Skeletal muscle cell (primary cell): ENCODE data around the gene WNK1.
"Not testable (repeated sequence)": the region's sequence is repeated elsewhere in the genome, so short reads cannot be mapped to it uniquely, and the experiment has no call there.

ENCODE experiments used
- DNase-seq: peaks from one replicate; pipeline ENCODE4 v3.0.0-alpha.2; 2010; ENCODE audit warnings: low read depth
- H3K4me3 ChIP-seq: 2 replicates; pipeline ENCODE4 v1.5.1; 2011; ENCODE audit warnings: low read depth, mild to moderate bottlenecking, control low read depth, low read length, moderate library complexity

WNK1 gene

GRCh38 chr12:807041-807735 is 54.8 kb downstream of the WNK1 start:
- H3K4me3 ChIP-seq = no peak overlapping the region
- DNase-seq = no peak

- H3K4me3 ChIP-seq = no peak overlapping the region
- DNase-seq = no peak
These were observed 57.7 kb downstream of the WNK1 start for GRCh38 chr12:810116-810515.

GRCh38 chr12:810671-811415 is 58.5 kb downstream of the WNK1 start:
- no peak overlapping the region for H3K4me3 ChIP-seq
- DNase-seq = no peak

GRCh38 chr12:812950-813349 is 60.6 kb downstream of the WNK1 start:
- no peak overlapping the region for H3K4me3 ChIP-seq

GRCh38 chr12:817456-817855 is 65.1 kb downstream of the WNK1 start:
- H3K4me3 ChIP-seq, DNase-seq: not testable (repeated sequence)

More at GRCh38 chr12:812950-813349, 60.6 kb downstream of the WNK1 start:
- no peak for DNase-seq

GRCh38 chr12:817941-818600 is 65.7 kb downstream of the WNK1 start:
- H3K4me3 ChIP-seq = no peak overlapping the region
- no peak for DNase-seq

- H3K4me3 ChIP-seq = no peak overlapping the region
- no peak for DNase-seq
These were observed 66.4 kb downstream of the WNK1 start for GRCh38 chr12:818733-819132.

GRCh38 chr12:820336-820735 is 68.0 kb downstream of the WNK1 start:
- H3K4me3 ChIP-seq = no peak overlapping the region
- DNase-seq = no peak

- no peak for DNase-seq
These were observed 70.8 kb downstream of the WNK1 start for GRCh38 chr12:823028-823698.

GRCh38 chr12:826331-826730 is 74.0 kb downstream of the WNK1 start:
- no peak for DNase-seq
- no peak overlapping the region for H3K4me3 ChIP-seq

More at GRCh38 chr12:823028-823698, 70.8 kb downstream of the WNK1 start:
- no peak overlapping the region for H3K4me3 ChIP-seq

- H3K4me3 ChIP-seq = no peak overlapping the region
- no peak for DNase-seq
These were observed 76.5 kb downstream of the WNK1 start for GRCh38 chr12:828726-829395.

- DNase-seq = no peak
- H3K4me3 ChIP-seq = no peak overlapping the region
These were observed 77.9 kb downstream of the WNK1 start for GRCh38 chr12:830111-830867.

GRCh38 chr12:835754-836518 is 83.6 kb downstream of the WNK1 start:
- no peak for DNase-seq
- H3K4me3 ChIP-seq = no peak overlapping the region

GRCh38 chr12:836952-837351 is 84.6 kb downstream of the WNK1 start:
- no peak for DNase-seq
- H3K4me3 ChIP-seq = no peak overlapping the region

- no peak overlapping the region for H3K4me3 ChIP-seq
These were observed 85.2 kb downstream of the WNK1 start for GRCh38 chr12:837548-837947.

GRCh38 chr12:843609-844008 is 91.2 kb downstream of the WNK1 start:
- DNase-seq = peak; percentile 17
- H3K4me3 ChIP-seq = no peak overlapping the region

More at GRCh38 chr12:837548-837947, 85.2 kb downstream of the WNK1 start:
- no peak for DNase-seq

GRCh38 chr12:846421-846820 is 94.0 kb downstream of the WNK1 start:
- no peak for DNase-seq
- no peak overlapping the region for H3K4me3 ChIP-seq
